NCI-H2029 (cell line): ENCODE measurements around the gene COPG2.
"Not testable (repeated sequence)": the region's sequence is repeated elsewhere in the genome, so short reads cannot be mapped to it uniquely, and the experiment has no call there.

Experiments
- DNase-seq: peaks from one replicate; lab custom pipeline; 2025; lab: John Stamatoyannopoulos, UW

Gene COPG2

DNA sequence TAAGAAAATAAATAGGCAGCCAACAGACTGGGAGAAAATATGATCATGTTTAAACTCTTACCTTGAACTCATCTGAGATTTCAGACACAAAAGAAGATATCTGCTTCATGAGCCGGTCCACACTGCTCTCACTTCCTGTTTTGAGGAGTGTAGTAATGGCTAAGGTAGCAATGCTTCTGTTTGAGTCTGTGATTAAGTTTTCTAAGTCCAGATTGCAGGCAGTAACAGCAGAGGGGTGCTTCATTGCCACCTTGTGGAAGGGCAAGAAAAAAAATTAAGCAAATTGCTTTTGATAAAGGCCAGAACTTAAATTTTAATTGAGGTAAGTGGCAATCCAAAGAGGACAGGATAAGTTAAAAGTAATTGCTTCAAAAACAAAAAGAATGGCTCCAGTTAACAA lies 107.6 kb downstream of the COPG2 start:
- DNase-seq: no peak

DNA sequence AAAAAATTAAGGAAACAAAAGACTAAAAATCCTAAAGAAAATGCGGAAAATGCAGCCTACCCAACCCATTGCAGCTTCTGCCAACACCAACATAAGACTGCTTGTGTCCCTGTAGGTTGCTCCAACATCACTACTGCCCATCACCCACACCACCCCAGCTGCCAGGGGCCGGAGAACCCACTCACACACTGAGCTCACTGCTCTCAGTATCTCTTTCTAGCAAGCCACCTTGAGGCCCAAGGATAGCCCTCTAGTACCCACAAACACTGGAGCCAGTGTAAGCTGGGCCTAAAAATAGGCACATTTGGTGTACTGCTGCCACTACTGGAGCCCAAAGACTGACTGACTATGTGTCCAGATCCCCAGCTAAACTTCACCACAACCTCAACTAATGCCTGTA lies 109.4 kb downstream of the COPG2 start:
- DNase-seq: no peak

DNA sequence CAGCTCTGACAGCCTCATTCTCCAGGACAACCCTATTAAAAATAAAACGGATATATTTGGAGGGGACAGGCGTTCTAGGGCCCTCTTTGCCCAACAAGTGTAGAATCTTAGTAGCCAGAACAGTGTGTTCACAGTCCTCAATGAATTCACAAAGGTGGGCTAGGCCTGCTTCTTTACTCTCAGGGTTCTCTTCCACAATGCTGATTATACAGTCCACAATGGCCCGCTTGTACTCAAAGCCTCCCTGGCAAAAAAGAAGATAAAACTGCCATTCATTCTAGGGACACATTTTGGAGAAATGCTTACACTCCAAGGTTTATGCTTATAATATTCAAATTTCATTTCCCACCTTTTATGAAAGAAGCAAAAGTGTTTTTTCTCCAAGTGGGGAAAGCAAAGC lies 114.1 kb downstream of the COPG2 start:
- DNase-seq: no peak

DNA sequence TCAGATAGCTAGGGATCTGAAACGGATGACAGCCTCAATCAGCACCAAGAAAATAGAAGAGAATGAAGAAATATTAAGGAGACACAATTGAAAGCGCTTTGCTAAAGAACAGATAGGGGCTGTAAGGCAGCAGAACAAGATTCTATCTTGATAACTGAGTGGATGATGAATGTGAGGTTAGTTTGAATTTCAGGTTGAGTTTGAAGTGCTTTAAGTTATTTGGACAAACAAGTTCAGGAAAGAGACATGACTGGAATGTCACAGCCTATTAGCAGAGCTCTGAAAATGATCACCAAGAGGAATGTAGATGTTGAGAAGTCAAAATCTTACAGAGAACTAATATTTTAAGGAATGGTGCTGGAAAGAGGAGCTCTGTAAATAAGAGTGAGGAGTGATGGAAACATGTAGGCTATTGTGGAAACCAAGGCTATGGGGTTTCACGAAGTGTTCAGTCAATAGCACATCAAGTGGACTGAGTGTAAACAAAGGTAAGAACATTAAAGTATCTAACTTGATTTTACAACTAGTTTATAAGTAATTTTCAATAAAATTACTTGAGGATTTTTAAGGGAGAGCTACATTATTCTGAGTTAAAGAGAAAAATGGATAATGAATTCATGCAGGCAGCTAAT lies 115.0 kb downstream of the COPG2 start:
- no peak for DNase-seq

DNA sequence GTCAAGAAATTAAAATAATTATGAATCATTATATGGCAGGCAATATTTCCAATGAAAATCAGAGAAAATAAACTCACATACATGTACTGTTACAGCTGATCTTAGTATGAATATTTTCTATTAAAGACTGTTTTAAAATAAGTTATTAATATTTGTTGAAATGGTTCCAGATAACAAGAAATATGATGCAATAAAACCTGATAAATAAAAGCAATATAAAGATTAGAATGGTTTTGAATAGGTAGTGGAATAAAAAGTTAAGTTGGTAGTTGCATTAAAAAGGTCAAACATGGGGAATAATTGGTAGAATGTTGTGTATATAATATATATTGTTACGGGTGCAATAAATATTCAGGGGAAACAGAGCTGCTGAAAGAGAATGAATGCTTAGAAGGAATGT lies 124.2 kb downstream of the COPG2 start:
- no peak for DNase-seq

DNA sequence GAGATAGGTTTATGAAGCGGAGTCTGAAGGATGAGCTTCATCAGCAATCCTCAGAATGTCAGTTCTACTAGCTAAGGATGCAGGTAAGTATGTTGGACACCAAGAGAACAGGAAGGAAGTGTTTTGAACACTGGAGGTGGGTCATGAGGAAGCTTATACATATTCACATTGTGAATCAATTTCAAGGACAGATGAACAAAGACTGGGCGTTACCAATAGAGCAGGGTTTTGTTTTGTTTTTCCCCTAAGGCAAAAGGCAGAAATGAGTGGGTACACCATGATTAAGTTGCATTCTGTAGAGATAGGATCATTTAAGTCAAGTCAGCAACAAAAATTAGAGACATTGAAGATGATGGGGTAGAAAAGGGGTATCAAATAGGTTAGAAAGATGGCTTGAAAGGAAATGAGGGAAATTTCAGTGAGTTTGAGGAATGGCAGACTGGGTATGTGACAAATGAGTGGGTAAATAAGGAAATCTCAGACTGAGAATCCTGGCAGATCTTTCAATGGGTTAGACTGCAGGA lies 125.0 kb downstream of the COPG2 start:
- DNase-seq: no peak

DNA sequence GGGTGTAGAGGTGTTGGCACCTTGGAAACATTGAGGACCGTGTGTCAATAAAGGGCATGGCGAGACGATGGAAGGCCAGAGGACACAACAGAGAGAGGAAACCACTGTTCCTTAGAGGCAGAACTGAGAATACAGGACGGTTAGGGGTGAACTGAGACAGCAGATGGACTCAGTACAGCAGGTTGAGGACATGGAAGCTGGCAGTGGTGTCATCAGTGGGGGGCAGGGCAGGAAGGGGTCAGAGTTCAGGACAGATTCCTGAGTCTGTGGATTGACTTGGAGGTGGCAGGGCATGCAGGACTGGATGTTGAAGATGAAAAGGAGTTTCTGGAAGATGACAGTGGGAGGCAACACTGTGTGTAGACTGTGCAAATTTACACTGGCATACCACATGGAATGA lies 126.3 kb downstream of the COPG2 start:
- DNase-seq: not testable (repeated sequence)

DNA sequence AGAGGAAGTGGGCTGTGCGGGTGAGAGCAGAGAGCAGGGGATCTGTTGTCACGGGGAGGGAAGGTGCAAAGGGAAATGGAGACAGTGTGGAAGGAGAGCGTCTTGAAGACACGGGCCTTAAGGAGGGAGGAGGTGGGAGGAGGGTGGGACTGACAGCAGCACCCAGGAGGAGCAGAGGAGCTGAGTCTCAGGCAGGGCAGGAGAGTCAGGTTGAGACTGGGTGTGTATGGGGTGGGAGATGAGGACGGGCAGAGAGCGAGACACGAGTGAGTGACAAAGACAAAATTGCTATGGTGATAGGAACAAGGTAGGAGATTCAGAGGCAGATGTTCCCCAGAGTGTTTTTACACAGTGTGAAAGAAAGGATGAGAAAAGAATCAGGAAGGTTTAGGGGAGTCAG lies 127.3 kb downstream of the COPG2 start:
- not testable (repeated sequence) for DNase-seq

DNA sequence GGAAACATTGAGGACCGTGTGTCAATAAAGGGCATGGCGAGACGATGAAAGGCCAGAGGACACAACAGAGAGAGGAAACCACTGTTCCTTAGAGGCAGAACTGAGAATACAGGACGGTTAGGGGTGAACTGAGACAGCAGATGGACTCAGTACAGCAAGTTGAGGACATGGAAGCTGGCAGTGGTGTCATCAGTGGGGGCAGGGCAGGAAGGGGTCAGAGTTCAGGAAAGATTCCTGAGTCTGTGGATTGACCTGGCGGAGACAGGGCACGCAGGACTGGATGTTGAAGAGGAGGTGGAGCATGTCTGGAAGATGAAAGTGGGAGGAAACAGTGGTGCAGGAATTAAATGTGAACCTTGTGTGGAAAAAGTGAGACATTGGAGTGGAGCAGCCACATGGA lies 130.7 kb downstream of the COPG2 start:
- DNase-seq: not testable (repeated sequence)

DNA sequence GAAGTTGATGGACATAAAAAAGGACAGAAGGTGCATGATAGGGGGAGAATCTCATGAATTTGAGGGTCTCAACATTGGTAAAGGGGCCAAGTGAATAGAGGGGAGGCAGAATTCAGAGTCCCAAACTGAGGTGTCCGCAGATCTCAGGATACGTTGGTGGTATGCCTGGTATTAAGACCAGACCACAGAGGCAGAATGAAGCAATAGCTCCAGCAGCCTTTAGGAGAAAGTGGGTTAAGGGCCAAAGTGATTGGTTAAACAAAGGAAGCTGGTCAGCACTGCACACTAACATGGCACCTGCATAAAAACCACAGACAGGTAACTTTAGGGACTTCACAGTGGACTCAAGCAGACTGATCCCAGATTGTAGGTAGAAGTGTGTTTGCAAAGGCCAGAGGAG lies 139.1 kb downstream of the COPG2 start:
- no peak for DNase-seq

DNA sequence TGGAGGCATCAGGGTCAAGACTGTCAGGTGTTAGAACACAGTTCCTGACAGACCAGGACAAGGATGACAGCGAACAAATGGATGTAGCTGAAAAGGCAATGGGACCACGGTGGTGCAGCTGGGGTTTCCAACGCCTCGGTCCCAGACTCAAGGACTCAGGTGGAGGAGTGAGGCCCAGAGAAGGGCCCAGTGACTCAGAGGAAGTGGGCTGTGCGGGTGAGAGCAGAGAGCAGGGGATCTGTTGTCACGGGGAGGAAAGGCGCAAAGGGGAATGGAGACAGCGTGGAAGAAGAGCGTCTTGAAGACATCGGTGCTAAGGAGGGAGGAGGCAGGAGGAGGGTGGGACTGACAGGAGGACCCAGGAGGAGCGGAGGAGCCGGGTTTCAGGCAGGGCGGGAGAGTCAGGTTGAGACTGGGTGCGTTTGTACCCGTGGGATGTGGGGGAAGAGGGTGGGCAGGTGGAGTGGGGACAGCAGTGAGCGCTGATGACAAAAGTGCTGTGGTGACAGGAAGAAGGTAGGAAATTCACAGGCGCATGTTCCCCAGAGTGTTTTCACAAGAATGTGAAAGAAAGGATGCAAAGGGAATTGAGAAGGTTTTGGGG lies 140.7 kb downstream of the COPG2 start:
- DNase-seq: not testable (repeated sequence)

DNA sequence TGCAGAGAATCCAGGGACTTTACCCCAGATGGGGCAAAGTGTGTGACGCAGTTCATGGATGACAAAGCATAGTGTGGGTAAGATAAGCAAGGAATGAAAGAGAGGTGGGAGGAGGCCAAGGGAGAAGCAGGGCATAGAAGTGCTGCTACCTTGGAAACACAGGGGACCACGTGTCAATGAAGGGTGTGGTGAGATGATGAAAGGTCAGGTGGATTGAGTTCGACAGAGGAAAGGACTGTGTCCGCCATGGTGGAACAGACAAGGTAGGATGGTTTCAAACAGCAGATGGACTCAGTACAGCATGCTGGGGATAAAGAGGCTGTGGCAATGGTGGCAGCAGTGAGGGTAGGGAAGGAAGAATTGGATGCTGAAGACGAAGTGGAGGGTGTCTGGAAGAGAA lies 143.9 kb downstream of the COPG2 start:
- DNase-seq: no peak

DNA sequence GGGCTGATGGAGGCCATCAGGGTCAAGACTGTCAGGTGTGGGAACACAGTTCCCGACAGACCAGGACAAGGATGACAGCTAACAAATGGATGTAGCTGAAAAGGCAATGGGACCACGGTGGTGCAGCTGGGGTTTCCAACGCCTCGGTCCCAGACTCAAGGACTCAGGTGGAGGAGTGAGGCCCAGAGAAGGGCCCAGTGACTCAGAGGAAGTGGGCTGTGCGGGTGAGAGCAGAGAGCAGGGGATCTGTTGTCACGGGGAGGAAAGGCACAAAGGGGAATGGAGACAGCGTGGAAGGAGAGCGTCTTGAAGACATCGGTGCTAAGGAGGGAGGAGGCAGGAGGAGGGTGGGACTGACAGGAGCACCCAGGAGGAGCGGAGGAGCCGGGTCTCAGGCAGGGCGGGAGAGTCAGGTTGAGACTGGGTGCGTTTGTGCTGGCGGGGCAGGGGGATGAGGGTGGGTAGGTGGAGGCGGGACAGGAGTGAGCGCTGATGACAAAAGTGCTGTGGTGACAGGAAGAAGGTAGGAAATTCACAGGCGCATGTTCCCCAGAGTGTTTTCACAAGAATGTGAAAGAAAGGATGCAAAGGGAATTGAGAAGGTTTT lies 144.9 kb downstream of the COPG2 start:
- DNase-seq: not testable (repeated sequence)

DNA sequence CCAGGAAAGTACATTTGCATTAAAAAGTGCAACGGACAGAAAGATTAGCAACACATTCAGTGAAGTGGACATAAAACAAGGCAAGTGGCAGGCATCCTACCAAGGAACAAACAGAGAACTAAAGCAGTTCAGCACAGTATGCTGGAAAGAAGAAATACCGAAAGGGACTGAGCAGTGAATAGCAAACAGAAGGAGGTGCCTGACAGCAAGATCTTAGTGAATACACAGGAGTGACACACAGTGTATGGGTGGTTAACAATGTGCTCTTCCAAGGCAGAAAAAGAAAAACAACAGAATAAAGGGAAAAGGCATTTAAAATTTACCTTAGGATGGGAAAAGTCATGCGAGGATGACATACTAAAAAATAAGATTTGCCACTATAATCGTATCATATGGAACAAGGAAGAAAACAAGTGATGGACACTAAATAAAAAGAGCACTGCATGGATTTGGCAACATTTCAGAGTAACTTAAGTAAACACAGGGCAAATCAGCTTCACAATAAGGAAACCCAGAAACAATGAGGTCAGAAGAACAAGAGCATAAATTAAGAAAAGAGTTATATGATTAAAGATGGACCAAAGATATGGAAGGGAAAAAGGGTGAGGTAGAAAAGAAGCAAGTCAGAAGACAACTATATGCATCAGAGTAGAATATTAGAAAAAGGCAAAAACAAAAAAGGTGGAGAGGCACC lies 147.1 kb downstream of the COPG2 start:
- DNase-seq: no peak

DNA sequence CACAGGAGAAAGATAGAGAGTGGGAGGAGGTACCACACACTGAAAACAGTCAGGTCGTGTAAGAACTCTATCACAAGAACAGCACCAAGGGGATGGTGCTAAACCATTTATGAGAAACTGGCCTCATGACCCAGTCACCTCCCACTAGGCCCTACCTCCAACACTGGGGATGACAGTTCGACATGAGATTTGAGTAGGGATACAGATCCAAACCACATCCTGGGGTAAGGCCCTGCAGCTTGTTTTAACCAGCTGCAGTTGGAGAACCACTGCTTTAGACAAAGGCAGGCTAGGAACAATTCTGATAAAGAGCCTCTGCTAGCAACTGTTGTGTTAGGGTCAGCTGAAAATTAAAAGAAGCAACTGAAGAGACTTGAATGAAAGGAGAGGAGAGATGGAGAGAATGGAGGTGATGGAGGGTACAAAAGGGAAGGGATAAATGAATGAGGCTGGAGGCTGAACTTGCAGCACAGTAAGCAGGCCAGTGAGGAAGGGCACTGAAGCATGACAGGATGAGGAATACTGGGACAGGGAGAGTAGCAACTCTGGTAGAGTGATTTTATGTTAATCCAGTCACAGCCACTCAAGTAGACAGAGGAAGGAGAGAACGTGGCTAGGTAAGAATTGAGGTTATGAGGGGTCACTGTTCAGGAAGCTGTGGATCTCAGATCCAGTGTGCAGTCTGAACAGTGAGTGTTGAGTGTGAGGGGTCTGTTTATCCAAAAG lies 153.1 kb downstream of the COPG2 start:
- DNase-seq: no peak

DNA sequence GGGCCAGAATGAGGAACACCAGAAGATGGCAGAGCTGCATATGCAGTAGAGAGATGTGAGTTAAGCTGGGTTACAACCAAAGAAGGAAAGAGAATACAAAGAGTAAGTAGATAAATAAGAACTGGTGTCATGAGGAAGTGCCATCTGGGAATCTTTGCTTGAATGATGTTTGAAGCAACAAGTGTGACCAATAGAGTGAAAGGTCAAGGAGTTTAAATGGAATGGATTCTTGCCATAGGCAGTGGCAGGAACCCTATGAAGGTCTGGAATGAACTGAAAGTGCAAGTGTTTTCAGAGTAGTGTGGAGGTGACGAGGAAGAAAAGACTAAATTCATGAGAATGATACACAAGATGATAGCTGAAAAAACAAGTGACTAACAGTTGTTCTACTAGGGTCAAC lies 155.1 kb downstream of the COPG2 start:
- DNase-seq: no peak

DNA sequence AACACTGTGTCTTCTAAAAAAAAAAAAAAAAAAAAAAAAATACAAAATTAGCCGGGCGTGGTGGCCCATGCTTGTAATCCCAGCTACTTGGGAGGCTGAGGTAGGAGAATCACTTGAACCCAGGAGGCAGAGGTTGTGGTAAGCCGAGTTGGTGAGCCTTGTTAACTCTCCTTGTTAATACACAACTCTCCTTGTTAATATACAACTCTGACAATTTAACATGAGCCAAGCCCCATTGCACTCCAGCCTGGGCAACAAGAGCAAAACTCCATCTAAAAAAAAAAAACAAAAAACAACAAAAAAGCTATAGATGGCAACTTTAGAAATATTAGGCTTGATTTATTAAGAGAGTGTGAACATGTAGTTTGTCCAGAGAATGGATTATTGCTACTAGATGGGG lies 156.5 kb downstream of the COPG2 start:
- DNase-seq: not testable (repeated sequence)

DNA sequence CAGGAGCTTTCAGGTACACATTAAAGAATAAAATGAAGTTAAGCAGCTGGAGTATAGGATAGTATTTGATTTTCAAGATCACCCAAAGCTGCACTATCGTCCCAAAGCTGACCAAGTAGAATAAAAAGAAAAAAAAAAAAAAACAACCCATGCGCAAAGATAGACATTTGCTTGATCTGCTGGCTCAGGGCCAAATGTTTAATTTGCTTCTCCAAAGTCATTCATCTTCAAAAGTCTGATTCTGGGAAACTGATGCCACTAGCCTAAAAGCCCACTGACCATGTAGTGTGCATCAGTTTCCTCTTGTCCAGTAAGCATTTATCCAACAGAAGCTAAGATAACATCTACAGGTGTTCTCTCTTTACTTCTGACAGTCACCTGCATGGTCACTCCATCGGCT lies 162.2 kb downstream of the COPG2 start:
- DNase-seq: no peak

DNA sequence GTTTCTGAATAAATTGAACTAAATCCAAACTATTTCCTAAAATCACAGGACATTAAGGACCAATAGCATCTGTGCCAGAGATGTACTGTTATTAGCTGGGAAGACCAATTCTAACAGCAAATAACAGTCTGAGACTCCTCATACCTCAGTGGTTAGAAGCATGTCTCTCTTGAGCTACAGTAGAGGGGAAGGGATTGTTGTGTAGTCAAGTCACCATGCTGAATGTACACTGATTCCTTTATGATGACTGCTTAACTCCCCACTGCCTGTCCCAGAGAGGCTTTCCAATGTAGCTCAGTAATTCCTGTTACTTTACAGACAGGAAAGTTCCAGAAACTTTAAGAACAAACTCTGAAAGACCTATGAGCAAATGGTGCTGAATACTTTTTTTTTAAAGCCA lies 162.8 kb downstream of the COPG2 start:
- no peak for DNase-seq

DNA sequence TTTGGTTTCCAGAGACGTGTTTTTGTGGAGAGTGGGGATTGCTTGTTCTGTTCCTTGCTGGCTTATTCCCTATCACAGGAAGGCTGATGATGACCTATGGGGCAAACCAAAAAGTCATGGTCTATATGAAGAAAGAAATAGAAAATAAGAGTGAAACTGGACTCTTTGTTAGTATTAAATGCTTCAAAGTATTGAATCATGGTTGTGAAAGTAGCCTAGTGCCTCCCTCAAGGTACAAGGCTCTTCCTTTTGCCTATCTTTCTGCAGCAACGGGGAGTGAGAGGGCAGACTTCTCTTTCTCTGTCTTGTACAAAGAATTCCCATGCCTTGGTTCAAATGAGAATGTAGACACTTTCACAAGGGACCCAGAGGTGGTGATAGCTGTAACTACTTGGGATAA lies 167.6 kb downstream of the COPG2 start:
- no peak for DNase-seq

DNA sequence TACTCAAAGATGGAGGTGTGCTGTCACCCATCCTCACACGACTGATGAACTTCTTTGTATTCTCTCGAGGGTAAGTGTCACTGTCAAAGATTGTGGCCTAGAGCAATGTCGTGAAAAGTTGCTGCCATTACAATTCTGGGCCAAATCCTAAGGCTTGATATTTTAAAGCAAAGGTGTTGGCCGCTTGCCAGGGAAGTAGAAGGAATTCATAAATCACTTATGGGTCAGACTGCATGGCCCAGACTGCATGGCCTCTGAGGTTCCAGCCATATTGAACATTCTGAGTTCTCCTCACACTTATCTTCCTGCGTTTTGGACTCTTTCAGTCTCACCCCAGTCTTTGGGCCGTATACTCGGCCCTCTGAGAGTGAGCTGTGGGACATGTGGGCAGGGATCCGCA lies 168.1 kb downstream of the COPG2 start:
- no peak for DNase-seq

DNA sequence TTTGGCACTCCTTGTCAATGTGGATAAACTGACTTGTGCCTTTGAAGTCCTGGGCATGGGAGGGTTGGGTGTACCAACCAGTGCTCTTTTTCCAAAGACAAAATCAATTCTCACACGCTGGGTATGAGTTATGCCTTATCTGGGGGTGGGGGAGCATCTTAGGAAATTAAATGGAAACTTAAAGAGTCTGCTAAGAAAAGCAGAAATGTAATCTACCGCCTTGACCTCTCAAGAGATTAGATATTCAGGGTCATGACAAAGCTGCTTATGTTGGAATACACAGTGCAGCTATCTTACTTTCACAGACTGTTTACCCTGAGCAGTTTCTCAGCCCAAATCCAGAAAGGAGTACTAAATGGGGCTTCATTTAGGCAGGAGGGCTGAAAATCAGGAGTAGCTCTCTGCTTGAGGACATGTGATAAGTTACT lies 174.1 kb downstream of the COPG2 start:
- DNase-seq: no peak
